Progenitor cell of endocrine pancreas (in vitro differentiated cells): ENCODE data around the gene FIZ1. TPM values are rescaled to one million over a fixed set of nuclear protein-coding genes. Genes with fewer than 3 reads are reported as not detected.

ENCODE experiments used
- DNase-seq: peaks from one replicate; pipeline ENCODE4 v3.0.0; 2021; ENCODE audit warnings: low spot score; ENCODE audit not compliant: unreplicated experiment
- H3K27ac Mint-ChIP-seq: 2 replicates; pipeline ENCODE4 v1.8.0; 2021; ENCODE audit warnings: mild to moderate bottlenecking, moderate library complexity, mixed read lengths
- H3K27me3 Mint-ChIP-seq: 2 replicates; pipeline ENCODE4 v1.8.0; 2021; ENCODE audit warnings: mixed read lengths
- H3K36me3 Mint-ChIP-seq: 2 replicates; pipeline ENCODE4 v1.8.0; 2022; ENCODE audit warnings: mixed read lengths; ENCODE audit not compliant: insufficient read depth
- H3K4me1 Mint-ChIP-seq: 2 replicates; pipeline ENCODE4 v1.8.0; 2021; ENCODE audit warnings: low read depth, mixed read lengths
- H3K4me3 Mint-ChIP-seq: 2 replicates; pipeline ENCODE4 v1.8.0; 2021; ENCODE audit warnings: low read depth, mild to moderate bottlenecking, moderate library complexity, mixed read lengths
- H3K9me3 Mint-ChIP-seq: 2 replicates; pipeline ENCODE4 v1.8.0; 2021; ENCODE audit warnings: low read depth, mixed read lengths
- total RNA-seq: library from RNA; stranded (reverse); gene quantifications from 2 replicates; pipeline ENCODE4 v1.2.1, GENCODE V29; 2021
- TF ChIP-seq, protein P1 (sequence below): fragments of 200-600 bp; sonication (generic); IDR thresholded peaks from one replicate; pipeline ENCODE4 v1.5.0; 2021; ENCODE audit warnings: antibody characterized with exemption, mild to moderate bottlenecking; ENCODE audit not compliant: unreplicated experiment

Gene FIZ1
- total RNA-seq, 1 donor from 2014 or later, result 39.0 TPM

- H3K27me3 Mint-ChIP-seq, result peaks cover 15% of the 10 kb centered on the region
- no peaks in the 10 kb centered on the region for H3K9me3 Mint-ChIP-seq
- H3K4me3 Mint-ChIP-seq, result no peak overlapping the region
- no peaks in the 10 kb centered on the region for H3K36me3 Mint-ChIP-seq
- TF ChIP-seq, protein P1, sequence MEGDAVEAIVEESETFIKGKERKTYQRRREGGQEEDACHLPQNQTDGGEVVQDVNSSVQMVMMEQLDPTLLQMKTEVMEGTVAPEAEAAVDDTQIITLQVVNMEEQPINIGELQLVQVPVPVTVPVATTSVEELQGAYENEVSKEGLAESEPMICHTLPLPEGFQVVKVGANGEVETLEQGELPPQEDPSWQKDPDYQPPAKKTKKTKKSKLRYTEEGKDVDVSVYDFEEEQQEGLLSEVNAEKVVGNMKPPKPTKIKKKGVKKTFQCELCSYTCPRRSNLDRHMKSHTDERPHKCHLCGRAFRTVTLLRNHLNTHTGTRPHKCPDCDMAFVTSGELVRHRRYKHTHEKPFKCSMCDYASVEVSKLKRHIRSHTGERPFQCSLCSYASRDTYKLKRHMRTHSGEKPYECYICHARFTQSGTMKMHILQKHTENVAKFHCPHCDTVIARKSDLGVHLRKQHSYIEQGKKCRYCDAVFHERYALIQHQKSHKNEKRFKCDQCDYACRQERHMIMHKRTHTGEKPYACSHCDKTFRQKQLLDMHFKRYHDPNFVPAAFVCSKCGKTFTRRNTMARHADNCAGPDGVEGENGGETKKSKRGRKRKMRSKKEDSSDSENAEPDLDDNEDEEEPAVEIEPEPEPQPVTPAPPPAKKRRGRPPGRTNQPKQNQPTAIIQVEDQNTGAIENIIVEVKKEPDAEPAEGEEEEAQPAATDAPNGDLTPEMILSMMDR, result no peak
- H3K4me1 Mint-ChIP-seq, result peaks cover 22% of the 10 kb centered on the region
- no peak for DNase-seq
- H3K27ac Mint-ChIP-seq, result peak overlapping the region; percentile 67
These were observed 45.8 kb downstream of the FIZ1 start for GRCh38 chr19:55553217-55554182.

GRCh38 chr19:55552620-55553019 is 46.7 kb downstream of the FIZ1 start:
- Mint-ChIP-seq H3K4me1 (peaks cover 25% of the 10 kb centered on the region), H3K27ac (peak overlapping the region; percentile 67), H3K4me3 (no peak overlapping the region), H3K36me3 (no peaks in the 10 kb centered on the region), H3K27me3 (peaks cover 15% of the 10 kb centered on the region), H3K9me3 (no peaks in the 10 kb centered on the region)
- DNase-seq, result no peak
- TF ChIP-seq, protein P1, result no peak

DNA sequence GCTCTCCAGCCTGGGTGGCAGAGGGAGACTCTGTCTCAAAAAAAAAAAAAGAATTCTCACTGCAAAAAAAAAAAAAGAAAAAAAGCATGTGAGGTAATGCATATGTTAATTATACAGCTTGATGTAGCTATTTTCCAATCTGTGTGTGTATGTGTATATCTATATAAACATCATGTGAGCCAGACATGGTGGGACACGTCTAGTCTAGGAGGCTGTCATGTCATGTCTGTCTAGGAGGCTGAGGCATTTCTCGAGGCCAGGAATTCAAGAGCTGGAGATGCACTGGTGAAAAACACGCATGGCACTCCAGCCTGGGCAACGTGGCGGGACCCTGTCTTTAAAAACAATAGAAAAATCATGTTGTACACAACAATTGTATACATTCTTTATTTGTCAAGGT is 47.1 kb downstream of the FIZ1 start:
- Mint-ChIP-seq H3K27me3 (peaks cover 15% of the 10 kb centered on the region), H3K4me3 (no peak overlapping the region), H3K36me3 (no peaks in the 10 kb centered on the region), H3K9me3 (no peaks in the 10 kb centered on the region), H3K4me1 (peaks cover 25% of the 10 kb centered on the region), H3K27ac (no peak overlapping the region)
- TF ChIP-seq, protein P1, result no peak
- no peak for DNase-seq

GRCh38 chr19:55550321-55550650 is 49.0 kb downstream of the FIZ1 start:
- no peaks in the 10 kb centered on the region for H3K36me3 Mint-ChIP-seq
- TF ChIP-seq, protein P1, result no peak
- no peak for DNase-seq
- peak overlapping the region; percentile 91 for H3K27ac Mint-ChIP-seq
- H3K4me1 Mint-ChIP-seq, result peaks cover 26% of the 10 kb centered on the region
- peak overlapping the region; percentile 62 for H3K4me3 Mint-ChIP-seq
- H3K27me3 Mint-ChIP-seq, result peaks cover 23% of the 10 kb centered on the region
- no peaks in the 10 kb centered on the region for H3K9me3 Mint-ChIP-seq

DNA sequence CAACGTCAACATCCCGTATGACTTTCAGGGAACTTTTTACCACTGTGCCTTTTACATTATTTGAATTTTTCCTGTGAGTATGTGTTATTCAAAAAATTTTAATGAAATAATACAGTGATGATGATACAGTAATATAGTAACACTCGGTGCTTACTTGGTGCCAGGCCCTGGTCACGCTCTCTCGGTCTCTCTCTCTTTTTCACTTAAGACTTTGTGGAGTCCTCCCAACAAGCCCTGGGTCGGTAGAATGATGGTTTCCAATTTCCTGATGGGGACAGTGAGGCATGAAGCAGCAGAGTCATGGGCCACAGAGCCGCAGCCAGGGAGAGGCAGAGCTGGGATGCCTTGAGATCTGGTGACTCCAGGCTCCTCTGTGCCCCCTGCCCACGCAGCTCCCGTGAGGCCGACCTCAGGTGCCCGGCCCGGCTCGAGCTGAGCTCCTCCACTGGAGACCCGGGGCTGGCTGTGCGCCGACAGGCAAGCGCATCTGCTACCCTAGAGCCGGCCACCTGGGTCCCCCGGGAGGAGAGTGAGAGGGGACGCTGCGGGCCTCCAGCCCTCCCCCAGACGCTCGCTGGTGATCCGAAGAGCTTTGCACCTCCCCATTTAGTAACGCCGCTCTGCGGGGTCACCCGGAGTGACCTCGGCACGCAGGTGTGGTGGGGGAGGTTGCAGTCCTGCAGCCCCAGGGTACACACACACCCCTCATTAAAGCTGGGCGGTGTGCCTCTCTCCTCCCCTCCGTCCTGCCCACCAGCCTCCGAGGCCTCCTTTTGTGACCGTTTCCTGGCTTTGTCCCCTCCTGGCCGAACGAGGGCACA is 49.6 kb downstream of the FIZ1 start:
- H3K4me1 Mint-ChIP-seq, result peaks cover 28% of the 10 kb centered on the region
- H3K36me3 Mint-ChIP-seq, result no peaks in the 10 kb centered on the region
- TF ChIP-seq, protein P1, result no peak
- no peak for DNase-seq
- H3K4me3 Mint-ChIP-seq, result peak overlapping the region; percentile 62
- peak overlapping the region; percentile 91 for H3K27ac Mint-ChIP-seq
- peaks cover 26% of the 10 kb centered on the region for H3K27me3 Mint-ChIP-seq
- no peaks in the 10 kb centered on the region for H3K9me3 Mint-ChIP-seq
